Stimulated activated CD8-positive, alpha-beta memory T cell treated with anti-CD3 and anti-CD28 coated beads, Interleukin-15, amount 100 ng/mL, for 1 hour (primary cell): ENCODE measurements around the gene DPP10.
"Not testable (repeated sequence)": the region's sequence is repeated elsewhere in the genome, so short reads cannot be mapped to it uniquely, and the experiment has no call there.

Experiments
- DNase-seq: peaks from one replicate; pipeline ENCODE4 v3.0.0-alpha.2; 2020; ENCODE audit warnings: low read depth

Gene DPP10

DNA sequence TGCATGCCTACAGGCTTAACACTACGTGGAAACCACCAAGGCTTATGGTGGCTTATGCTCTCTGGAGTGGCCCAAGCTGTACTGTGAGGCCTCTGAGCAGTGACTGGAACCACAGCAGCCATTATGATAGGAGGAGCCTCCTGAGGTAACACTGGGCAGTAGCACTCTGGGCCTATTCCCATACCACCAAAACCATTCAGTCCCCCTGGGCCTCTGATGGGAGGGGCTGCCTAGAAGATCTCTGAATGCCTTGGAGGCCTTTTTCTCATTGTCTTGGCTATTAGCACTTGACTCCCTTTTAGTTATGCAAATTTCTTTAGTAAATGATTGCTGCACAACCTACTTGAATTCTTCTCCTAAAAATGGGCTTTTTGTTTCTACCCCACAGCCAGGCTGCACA is 985.0 kb downstream of the DPP10 start:
- no peak for DNase-seq

DNA sequence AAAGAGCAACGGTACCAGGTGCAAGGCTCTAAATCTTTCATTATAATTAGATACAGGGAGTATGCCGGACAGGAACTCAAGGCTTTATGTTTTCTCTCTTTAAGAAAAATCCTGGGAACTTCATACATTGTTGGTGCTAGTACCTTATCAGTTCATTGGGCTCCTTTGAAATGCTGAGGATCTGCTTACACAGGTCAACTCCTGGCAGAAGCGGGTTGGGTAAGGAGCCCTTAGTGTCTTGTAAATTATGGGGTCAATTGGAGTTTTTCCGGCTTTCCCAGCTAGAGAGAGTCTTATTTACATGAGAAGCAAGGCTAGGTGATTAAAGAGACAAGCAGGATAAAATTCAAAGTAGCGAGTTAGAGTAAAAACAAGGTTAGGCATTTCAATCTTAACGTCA is 998.3 kb downstream of the DPP10 start:
- DNase-seq, result not testable (repeated sequence)

DNA sequence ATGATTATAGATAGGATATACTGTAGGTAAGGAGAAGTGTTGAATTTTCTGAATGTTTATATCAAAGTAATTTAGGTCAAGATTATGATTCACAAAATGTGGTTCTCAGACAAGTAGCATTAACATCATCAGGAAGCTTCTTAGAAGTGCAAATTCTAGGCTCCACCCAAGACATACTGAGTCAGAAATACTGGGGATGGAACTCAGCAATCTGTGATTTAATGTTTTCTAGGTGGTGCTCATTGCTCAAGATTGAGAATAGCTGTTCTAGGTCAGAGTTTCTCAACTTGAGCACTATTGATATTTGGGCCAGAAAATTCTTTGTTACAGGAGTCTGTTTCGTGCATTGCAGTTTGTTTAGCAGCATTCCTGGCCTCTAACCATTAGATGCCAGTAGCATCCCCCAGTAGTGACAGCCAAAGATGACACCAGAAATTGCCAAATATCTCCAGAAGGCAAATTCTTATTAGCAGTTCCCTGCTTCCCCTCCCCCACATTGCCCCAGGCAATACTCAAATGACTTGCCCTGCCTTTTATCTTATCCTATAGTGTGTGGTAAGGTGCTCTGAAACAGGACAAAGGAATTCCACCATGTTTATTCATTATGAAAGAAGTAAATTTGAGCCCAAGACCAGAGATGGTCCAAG is 1001.2 kb downstream of the DPP10 start:
- no peak for DNase-seq

DNA sequence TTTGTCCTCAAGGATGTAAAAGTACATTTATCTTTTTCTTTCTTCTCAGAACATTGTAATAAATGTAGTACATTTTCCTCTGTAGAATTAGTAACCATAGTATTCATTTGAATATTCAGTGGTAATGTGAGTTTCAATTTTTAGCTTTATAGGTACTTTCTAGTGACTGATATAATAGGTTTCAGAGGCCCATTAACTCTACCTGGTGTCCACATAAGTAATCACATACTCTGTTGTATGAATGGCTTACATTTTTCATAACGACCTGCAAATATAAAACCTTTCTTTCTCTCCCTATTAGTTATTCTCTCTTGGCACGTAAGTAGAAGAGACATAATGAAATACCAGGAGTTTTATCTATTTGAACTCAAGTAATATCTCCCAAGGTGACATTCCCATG is 1017.6 kb downstream of the DPP10 start:
- no peak for DNase-seq

DNA sequence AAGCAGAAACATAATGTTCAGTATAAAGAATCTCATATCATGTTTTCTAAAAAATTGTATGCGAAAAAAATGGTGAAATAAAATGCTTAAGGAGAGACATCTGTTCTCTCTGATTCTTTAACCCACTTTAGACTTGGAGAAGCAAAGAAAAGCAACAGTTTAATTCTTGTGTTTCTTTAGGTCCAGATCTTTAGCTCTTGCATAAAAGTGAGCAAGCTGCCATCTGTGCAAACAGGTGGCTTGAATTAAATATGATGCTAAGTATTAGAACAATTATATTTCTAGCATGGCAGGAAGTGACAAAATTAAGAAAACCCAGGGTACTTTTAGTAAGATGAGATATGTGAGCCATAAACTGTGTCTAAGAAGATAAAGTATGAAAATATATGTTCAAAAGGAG is 1038.3 kb downstream of the DPP10 start:
- no peak for DNase-seq

DNA sequence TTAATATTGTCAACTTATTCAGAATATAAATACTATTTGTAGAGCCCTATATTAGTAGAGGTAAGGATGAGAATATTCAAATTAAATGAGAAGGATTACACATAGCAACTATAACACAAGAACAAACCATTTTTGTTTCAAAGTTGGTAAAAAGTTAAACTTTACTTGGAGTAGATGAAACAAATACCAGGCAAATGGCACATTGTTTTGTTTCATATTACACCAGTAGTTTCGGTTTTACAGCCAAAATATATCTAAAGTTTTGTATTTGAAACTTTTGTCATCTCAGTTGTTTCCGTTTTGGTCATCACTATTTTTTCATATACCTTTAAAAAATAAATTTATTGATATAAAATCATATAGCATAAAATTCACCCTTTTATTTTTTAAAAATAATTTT is 1039.4 kb downstream of the DPP10 start:
- DNase-seq, result no peak

DNA sequence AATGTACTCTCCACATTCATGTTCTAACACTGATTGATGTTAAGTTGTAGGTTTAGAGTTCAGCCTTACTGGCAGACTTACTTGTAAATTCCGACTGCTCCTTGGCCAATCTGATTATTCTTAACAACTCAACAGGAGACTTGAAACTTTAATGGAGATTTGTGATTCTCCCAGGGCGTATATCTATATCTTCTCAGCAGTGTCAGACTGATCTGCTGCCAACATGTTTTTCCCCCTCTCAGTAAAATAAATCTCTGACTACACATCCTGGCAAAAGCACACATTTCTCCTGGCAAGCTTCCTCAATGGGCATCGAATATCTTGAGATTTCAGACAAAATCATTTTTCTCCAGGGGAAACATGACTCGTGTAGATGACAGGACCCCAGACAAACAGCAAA is 1041.2 kb downstream of the DPP10 start:
- DNase-seq, result no peak

DNA sequence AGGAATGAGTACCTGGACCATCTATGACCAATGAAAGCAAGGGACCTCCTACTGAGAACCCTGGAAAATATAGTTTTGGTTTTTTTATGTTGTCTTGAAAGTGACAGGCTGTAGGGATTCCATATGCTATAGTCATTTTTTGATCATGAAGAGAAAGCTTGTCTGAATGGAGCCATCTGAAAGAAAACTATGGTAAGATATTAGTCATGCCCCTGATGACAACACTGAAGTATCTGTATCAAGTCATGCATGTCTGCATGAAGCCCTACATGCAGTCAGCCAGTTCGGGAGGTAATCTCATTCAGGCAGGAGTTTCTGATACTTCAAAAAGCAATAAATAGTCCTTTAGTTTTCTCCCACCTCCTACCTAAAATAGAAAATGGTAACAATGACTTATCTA is 1042.0 kb downstream of the DPP10 start:
- no peak for DNase-seq

DNA sequence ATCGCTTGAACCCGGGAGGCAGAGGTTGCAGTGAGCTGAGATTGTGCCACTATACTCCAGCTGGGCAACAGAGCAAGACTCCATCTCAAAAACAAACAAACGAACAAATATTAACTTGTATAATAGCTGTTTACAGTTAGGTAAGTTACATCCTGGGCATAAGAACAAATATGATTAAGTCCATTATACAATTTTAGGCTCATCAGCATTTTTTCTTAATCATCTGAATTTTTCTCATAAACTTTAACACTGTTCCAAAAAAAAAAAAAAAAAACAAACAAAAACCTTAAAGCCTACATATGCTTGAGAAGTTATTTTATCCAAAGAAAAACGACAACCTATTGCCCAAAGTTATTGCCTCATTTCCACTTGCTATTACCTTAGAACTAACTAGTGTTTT is 1042.5 kb downstream of the DPP10 start:
- DNase-seq, result no peak

DNA sequence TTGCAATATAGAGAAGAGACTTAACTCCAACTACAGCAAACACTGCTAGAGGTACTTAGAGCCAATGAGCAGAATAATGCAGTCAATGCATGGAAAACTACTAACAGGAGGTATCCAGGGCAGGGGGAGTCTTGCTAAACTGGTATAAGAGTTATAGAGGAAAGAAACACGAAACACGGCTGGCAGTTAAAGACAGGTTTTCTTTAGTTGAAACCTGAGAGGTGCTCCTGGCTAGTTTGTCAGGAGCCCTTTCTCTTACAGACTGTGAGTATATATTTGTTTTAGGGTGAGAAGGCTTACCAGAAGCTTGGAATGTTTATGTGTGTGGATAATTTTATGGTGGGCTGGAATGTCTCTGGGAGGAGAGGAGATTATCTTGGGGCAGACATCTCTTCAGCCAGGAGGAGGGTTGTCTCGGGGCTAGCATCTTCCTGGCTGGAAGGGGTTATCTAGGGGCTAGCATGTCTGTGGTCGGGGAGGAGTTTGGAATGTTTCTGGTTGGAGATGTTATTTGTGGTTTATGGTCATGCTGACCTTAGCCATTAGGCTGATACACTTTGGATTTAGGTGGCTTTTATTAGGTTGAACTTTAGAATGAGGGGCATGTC is 1048.8 kb downstream of the DPP10 start:
- DNase-seq, result no peak

DNA sequence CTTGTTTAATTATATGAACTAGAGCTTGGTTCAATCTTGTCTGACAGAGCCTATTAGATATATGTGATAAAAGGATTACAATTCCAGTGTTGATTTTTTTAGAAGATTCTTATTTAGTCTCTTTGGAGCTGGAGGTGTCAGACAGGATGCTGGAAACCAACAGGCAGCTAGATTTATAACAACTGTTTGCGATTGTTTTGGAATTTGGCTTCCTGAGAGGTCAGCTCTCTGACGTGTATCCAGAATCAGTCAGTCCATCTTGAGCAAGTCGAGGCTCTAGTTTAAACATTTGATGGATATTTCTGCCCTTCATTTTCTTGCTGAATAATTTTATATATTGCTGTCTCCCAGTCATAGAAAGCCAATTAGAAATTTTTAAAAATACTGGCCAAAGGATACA is 1062.9 kb downstream of the DPP10 start:
- no peak for DNase-seq

DNA sequence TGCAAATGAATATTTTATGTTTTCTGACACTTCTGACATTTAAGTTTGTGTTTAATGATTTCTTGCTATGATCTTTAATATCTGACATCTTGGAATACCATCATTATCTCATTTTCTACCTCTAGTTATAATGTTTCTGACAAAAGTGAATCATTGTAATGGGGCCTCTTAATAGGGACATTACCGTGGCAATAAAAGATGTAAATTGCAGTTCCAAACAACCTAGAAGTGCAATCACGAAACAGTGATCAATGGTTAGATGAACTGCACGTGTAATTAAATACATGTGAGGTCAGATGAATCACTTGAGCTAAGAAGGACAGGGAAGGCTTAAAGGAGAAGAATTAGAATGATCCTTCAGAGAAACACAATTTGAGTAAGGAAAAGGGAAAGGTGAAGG is 1078.3 kb downstream of the DPP10 start:
- DNase-seq, result no peak

DNA sequence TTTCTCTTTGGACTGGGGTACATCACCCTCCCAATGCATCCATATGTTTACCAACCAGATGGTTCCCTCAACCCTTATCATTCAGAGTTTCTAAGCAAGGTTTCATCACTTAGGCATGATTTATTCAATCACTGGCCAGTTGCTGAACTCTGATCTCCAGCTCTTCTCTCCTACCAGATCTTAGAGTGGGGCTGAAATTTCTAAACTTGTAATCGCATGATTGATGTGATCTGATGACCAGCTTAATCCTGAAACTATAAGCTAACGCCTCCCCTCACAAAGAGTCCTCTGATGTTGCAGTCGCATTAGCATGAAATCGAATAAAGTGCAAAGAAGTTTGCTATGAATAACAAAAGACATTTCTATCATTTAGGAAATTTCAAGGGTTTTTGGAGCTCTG is 1082.0 kb downstream of the DPP10 start:
- DNase-seq, result no peak

DNA sequence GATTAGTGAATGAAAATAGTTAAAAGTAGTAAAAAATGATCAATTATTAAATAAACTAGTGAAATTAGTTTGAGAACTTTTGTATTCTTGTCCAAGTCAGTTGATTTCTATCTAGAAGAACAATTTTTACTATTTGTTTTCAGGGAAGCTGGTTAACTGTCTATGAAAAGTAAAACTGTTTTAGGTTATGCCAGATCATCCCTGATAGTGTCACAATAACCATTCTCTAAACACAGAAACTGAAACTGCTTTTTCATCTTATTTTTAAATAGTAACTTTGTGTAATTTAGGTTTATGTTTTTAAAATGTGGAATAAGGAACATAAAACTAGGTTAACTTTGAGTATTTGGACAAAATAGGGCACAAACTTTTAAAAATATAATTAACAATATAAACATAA is 1087.2 kb downstream of the DPP10 start:
- no peak for DNase-seq

DNA sequence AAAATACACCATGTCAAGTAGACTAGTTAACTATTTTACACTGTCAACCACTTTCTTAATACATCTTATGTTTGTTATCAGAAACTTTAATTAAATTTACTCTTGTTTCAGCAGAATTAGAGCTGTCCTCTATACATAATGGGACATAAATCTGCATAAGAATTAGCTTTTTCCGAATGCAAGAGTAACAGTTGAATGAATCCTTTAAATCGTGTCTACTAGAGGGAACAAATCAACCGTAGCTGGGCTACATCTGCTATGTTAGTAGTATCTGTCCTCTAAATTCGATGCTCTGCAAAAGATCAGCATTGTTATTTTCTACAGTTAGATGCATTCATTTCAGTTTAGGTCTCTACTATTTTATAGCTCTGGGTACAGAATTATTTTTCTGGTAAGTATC is 1090.6 kb downstream of the DPP10 start:
- DNase-seq, result no peak

DNA sequence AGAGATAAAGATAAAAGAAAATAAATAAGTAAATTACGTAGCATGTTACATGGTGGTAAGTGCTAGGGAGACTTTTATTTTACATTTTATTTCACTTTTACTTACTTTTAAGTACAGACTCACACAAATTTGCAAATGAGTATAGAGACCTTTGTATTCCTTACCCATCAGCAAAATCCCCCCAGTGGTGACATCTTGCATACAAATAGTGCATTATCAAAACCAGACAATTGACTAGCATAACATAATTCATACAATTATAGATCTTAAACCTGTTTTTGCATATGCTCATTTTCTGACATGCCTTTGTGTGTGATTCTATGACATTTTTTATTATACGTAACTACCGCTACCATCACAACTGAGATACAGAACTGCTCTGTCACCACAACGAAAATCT is 1099.4 kb downstream of the DPP10 start:
- no peak for DNase-seq

DNA sequence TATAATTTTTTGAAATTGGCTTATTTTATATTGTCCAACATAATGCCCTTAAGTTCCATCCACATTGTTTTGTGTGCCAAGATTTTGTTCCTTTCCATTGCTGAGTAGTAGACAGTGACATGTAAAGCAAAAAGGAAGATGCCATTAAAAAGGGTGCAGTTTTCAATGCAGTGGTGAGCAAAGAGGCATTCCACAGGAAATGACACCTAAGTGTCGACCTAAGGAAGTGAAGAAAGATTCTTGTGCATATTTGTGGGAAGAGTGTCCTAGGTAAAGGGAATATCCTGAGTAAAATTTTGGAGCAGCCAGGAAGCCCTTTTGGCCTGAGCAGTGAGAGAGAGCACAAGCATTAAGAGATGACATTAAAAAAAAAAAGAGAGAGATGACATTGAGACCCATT is 1099.9 kb downstream of the DPP10 start:
- no peak for DNase-seq

DNA sequence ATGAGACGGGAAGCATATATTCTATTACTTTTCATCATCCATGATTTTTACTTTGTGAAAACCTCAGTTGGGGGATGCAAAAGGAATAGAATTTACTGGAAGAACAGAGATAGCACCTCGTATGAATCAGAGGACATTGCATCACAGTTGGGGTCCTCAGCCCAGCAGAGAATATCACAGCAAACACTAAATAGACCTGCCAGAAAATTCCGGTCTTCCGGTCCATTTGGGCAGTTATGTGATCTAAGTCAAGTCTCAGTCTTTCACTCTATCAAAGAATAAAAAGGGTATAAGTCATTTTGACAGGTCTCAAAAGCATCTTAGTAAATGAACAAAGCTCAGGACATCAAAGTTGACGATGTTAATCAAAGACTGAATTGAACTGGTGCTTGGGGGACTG is 1100.6 kb downstream of the DPP10 start:
- DNase-seq, result no peak

DNA sequence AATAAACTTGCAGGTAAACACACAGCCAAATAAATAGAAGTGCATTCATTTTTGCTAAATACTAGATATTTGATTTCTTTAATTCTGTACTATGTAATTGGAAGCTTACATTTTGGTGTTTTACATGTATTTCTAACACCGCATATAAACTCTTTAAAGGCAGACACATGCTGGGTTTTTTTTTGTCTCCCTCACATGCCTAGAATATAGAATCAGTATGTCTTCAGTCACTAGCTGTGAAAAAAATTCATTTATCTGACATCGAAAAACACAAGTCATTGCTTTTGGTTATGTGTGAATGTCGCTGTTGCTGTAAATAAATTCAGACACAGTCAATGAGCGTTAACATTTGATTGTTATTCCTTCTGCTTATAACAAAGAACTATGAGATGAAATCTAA is 1101.0 kb downstream of the DPP10 start:
- DNase-seq, result no peak

DNA sequence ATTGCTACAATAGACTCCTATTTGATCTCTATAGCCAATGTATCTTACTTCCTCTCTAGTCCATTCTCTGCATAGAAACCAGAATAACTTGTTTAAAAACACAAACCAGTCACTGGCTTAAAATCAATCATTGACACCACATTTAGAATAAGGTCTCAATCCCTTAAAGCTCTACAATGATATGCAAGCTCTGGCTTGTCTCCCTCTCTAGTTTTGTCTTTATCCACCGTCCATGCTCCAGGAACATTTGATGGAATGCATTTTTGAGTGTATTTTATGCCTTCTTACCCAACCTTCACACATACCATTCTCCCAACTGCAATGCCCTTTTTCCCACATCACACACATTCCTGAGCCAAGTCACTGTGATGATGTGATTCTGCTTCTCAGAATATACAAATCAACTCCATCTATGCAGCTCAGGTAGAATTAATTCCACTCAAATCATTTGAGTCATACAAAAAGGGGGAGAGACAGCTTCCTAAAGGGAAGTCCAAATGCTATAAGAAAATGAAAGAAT is 1107.2 kb downstream of the DPP10 start:
- DNase-seq, result no peak

DNA sequence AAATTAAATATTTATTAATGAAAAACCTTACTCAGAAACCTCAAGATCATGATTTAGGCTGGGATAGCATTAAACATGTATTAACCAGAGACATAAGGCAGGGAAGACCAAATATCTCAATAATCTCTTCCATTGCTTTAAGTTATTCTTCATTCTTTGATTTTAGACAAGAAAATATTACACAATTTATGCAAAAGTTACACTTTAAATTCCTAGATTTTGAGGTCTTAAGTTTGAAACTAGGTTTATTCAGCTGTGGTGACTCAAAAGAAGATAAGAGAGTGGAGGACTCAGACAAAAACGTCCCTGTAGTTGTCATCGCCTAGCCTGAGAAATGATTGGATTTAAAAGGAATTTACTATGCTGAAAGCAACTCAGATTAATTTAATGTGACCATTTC is 1110.3 kb downstream of the DPP10 start:
- DNase-seq, result no peak

DNA sequence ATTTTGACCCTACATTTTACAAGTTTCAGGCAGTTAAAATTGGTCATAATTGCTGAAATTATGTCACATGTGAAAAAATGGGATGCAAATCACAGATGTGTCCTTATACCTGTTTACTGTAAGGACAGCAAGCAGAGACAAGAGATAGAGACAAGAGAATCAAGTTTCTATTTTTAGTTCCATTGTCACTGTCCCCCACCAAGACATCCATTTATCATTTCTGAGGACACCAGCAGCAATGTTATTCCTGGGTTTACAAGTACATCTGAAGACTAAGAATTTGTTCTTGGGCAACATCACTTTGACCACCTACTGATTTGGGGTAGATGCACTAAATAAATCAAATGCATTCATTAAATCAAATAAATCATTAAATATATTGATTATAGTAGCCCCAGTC is 1111.7 kb downstream of the DPP10 start:
- no peak for DNase-seq

DNA sequence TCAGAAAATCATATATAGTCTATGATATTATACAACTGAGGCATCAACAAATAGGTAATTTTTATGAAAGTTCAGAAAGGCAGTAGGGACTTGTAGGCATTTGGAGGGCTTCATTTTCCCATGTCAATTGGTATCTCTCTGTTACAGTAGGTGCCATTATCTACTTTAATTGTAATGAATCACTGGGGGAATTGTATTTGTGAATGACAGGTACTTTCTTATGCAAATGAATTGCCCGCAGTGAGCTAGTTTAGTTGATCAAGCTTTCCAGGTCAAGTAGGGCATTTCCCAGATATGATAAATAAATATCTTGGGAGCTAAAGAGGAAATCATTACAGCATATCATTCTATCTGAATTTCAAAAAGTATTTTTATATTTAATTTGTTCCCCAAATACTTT is 1116.3 kb downstream of the DPP10 start:
- DNase-seq, result no peak

DNA sequence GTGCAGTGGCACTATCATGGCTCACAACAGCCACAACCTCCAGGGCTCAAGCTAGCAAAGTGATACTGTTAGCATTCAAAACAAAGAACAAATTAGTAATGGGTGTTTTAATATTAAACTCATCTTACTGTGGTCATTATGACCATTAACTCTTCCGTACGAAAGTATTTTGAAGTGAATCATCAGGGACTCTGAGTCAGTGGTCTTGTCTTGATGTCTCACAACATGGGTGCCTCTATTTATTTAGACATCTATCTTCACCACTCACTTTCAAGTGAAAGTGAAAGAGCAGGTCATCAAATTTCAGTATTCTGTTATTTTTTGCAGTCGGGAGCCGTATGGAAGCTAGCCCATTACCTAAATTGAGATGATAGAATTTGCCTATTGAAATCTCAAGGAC is 1118.2 kb downstream of the DPP10 start:
- no peak for DNase-seq
